Sigmoid colon (tissue), 3 donors: Measurements from ENCODE around the gene SLC10A6.

Experiments used
- CTCF ChIP-seq, 4 experiments: fragments of 450-650 bp in 3 of 4; fragments of 200-600 bp in 1 of 4; IDR thresholded peaks; one replicate each; pipeline ENCODE4 v1.5.1; 2016 to 2019; ENCODE audit warnings: antibody characterized with exemption in 4 of 4, mild to moderate bottlenecking in 3 of 4, moderate library complexity in 2 of 4
- POLR2A ChIP-seq, 2 donors: fragments of 450-650 bp; IDR thresholded peaks; one replicate each; pipeline ENCODE4 v1.6.1; 2016; ENCODE audit warnings: antibody characterized with exemption in 2 of 2, mild to moderate bottlenecking in 2 of 2, moderate library complexity in 2 of 2

GRCh38 chr4:86847571-86847970 lies 1.6 kb downstream of the SLC10A6 start:
- TF ChIP-seq CTCF (IDR thresholded peaks at IDR 0.05), result no peak
- TF ChIP-seq POLR2A (IDR thresholded peaks at IDR 0.05), result no peak
